Esophagus muscularis mucosa (tissue), 3 donors: Measurements from ENCODE around the gene CHAD.

Source experiments
- CTCF ChIP-seq, 3 experiments: fragments of 200-600 bp in 2 of 3; fragments of 450-650 bp in 1 of 3; sonication (generic) in 2 of 3; IDR thresholded peaks; one replicate each; pipeline ENCODE4 v1.5.1; 2017 to 2019; ENCODE audit warnings: antibody characterized with exemption in 3 of 3, mild to moderate bottlenecking in 2 of 3, moderate library complexity in 1 of 3
- POLR2A ChIP-seq: fragments of 450-650 bp; IDR thresholded peaks from one replicate; pipeline ENCODE4 v1.6.1; 2017; ENCODE audit warnings: antibody characterized with exemption, moderate library complexity, mild to moderate bottlenecking, low read depth
- POLR2AphosphoS5 ChIP-seq, 2 donors: sonication (generic); formaldehyde crosslinking; IDR thresholded peaks; one replicate each; pipeline ENCODE4 v1.6.1; 2017; ENCODE audit warnings: antibody characterized with exemption in 2 of 2

GRCh38 chr17:50465171-50465570 is 3.5 kb downstream of the CHAD start:
- TF ChIP-seq CTCF (IDR thresholded peaks at IDR 0.05) (no peak), POLR2AphosphoS5 (IDR thresholded peaks at IDR 0.05) (no peak), POLR2A (no peak)
